Fibroblast of the aortic adventitia (primary cell): ENCODE data around the gene MTF2. TPM values are rescaled to one million over a fixed set of nuclear protein-coding genes. Genes with fewer than 3 reads are reported as not detected.

Source experiments
- DNase-seq: peaks from one replicate; pipeline ENCODE4 v3.0.0-alpha.2; 2010; ENCODE audit warnings: low read depth
- H3K4me3 ChIP-seq: 2 replicates; pipeline ENCODE4 v1.5.1; 2011; ENCODE audit warnings: low read depth, mild to moderate bottlenecking, control low read depth, low read length, moderate library complexity
- CTCF ChIP-seq: IDR thresholded peaks from 2 replicates; pipeline ENCODE4 v1.5.1; 2011; ENCODE audit warnings: mild to moderate bottlenecking, low read length, control low read depth, inconsistent platforms; ENCODE audit not compliant: insufficient read depth
- total RNA-seq: library from RNA; depleted of rRNA; stranded (reverse); fragments of >200 nt; gene quantifications from 2 replicates; pipeline ENCODE4 v1.2.3, GENCODE V29; 2012; ENCODE audit warnings: low replicate concordance

Gene MTF2
- total RNA-seq, 1 donor = 14.0 TPM

- DNase-seq = no peak
- H3K4me3 ChIP-seq = no peak overlapping the region
- no peak for TF ChIP-seq CTCF
Measured at GRCh38 chr1:93129507-93130099, 50.5 kb downstream of the MTF2 start.

- H3K4me3 ChIP-seq = no peak overlapping the region
- no peak for DNase-seq
- no peak for TF ChIP-seq CTCF
Measured at GRCh38 chr1:93132638-93133037, 53.6 kb downstream of the MTF2 start.

- DNase-seq = no peak
- H3K4me3 ChIP-seq = no peak overlapping the region
- TF ChIP-seq CTCF = no peak
Measured at GRCh38 chr1:93136445-93136844, 57.4 kb downstream of the MTF2 start.

- no peak for TF ChIP-seq CTCF
- no peak overlapping the region for H3K4me3 ChIP-seq
- DNase-seq = no peak
Measured at GRCh38 chr1:93137604-93138292, 58.7 kb downstream of the MTF2 start.

- no peak overlapping the region for H3K4me3 ChIP-seq
- DNase-seq = no peak
- TF ChIP-seq CTCF = no peak
Measured at GRCh38 chr1:93140106-93140505, 61.0 kb downstream of the MTF2 start.

- no peak for TF ChIP-seq CTCF
- no peak overlapping the region for H3K4me3 ChIP-seq
- DNase-seq = no peak
Measured at GRCh38 chr1:93142161-93142560, 63.1 kb downstream of the MTF2 start.
